ENCODE measurements around the gene SMCHD1.
"Not testable (repeated sequence)": the region's sequence is repeated elsewhere in the genome, so short reads cannot be mapped to it uniquely, and the experiment has no call there.

SMCHD1 gene

GRCh38 chr18:2715990-2716389 is 60.5 kb downstream of the SMCHD1 start:
- DNase-seq (ENCODE audit: low read depth in 2 of 2, low spot score in 1 of 2): no peak

DNA sequence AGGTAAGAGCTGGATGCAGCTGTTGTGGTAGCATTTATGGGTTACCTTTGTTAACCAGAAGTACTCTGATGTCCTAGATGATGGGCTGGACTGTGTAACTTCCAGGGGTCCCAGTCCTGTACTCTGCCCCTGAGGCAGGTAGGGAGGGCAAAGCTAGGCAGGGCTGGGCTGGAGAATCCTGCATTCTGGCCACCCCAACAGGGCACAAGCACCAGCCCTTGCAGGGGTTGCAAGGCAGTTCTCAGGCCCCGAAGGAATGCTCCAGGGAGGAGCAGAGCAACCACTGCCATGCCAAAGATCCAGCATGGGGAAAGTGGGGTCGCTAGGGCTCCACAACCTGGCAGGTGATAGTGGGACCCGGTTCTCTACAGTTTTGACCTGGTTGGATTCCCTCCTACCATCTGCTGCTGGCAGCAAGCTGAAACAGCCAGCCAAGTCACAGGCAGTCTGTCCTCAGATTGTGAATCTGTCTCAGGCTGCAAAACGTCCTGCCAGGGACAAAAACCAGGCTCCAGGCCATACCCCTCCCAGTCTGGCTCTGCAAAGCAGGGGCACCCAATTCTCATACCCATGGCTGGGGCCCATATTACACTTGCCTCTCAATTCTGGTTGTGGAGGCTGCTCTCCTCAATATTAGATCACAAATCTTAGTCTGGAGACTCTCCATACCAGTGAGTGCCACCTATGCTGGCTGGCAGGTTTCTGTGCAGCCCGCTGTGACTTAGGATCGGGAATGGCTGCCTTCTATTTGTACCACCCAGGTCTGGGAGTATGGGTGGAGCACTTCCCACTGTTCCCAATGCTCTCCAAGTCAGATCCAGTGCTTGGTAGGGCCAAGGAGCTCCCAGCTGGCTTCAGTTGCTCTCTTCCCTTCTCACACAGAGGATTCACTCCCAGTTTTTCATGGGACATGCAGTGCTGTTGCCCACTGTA is 61.1 kb downstream of the SMCHD1 start:
- DNase-seq (ENCODE audit: low read depth in 2 of 2, low spot score in 1 of 2): no peak

DNA sequence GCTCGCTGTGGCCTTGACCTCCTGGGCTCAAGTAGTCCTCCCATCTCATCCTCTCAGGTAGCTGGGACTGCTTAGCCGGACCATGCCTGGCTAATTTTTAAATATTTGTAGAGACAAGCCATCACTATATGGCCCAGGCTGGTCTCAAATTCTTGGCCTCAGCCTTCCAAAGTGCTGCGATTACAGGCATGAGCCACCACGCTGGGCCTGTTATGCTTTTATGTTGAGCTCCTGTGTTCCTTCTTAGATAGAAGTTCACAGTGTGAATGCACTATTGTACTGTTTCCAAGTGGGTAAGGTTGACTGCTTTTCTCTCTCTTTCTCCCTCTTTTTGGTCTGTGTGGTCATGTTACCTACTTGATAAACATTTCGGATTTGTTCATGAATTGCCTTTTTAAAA is 61.9 kb downstream of the SMCHD1 start:
- no peak for DNase-seq (ENCODE audit: low read depth in 2 of 2, low spot score in 1 of 2)

GRCh38 chr18:2719040-2719439 is 63.5 kb downstream of the SMCHD1 start:
- DNase-seq (ENCODE audit: low read depth in 2 of 2, low spot score in 1 of 2): no peak

DNA sequence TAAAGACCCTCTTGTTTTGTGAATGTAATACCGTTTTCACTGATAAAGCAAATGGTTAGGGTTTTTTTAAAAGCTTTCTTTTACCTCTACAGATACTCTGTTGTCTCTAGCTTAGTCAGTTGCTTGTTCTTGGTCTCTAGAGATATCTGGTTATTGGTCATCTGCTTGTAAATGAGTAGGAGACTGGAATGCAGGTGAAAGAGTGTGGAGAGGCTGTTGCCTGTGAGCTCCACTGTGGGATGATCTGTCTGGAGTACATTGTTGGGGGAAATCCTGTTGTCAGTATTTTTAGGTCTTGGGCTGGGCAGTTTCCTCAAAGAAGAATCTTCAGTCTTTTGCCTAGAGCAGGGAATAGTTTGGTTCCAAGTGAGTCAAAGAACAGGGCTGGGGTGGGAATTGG is 67.7 kb downstream of the SMCHD1 start:
- DNase-seq (ENCODE audit: low read depth in 2 of 2, low spot score in 1 of 2): no peak

- no peak for DNase-seq (ENCODE audit: low read depth in 2 of 2, low spot score in 1 of 2)
These were observed 74.2 kb downstream of the SMCHD1 start for GRCh38 chr18:2729757-2730156.

GRCh38 chr18:2736823-2737222 is 81.3 kb downstream of the SMCHD1 start:
- DNase-seq (ENCODE audit: low read depth in 2 of 2, low spot score in 1 of 2): no peak

GRCh38 chr18:2740082-2740481 is 84.6 kb downstream of the SMCHD1 start:
- DNase-seq (ENCODE audit: low read depth in 2 of 2, low spot score in 1 of 2): not testable (repeated sequence)

- no peak for DNase-seq (ENCODE audit: low read depth in 2 of 2, low spot score in 1 of 2)
These were observed 90.7 kb downstream of the SMCHD1 start for GRCh38 chr18:2746274-2746673.

DNA sequence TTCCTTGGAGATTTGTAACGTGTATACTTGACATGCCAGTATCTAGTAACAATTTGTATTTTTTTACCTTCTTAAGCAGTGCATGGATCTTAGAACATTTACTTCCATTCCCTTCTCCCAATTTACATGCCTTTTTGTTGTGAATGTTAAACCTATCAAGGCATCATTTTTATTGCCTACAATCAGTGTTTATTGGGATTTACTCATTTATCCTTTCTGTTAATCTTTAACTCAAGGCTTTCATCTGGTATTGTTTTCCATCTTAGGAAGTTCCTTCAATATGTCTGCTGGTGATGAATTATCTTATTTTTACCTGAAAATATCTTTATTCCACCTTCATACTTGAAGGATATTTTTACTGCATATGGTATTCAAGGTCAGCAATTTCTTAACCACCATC is 102.8 kb downstream of the SMCHD1 start:
- DNase-seq (ENCODE audit: low read depth in 2 of 2, low spot score in 1 of 2): no peak

- DNase-seq (ENCODE audit: low read depth in 2 of 2, low spot score in 1 of 2): no peak
These were observed 119.1 kb downstream of the SMCHD1 start for GRCh38 chr18:2774669-2775068.

- no peak for DNase-seq (ENCODE audit: low read depth in 2 of 2, low spot score in 1 of 2)
These were observed 121.1 kb downstream of the SMCHD1 start for GRCh38 chr18:2776601-2777000.

DNA sequence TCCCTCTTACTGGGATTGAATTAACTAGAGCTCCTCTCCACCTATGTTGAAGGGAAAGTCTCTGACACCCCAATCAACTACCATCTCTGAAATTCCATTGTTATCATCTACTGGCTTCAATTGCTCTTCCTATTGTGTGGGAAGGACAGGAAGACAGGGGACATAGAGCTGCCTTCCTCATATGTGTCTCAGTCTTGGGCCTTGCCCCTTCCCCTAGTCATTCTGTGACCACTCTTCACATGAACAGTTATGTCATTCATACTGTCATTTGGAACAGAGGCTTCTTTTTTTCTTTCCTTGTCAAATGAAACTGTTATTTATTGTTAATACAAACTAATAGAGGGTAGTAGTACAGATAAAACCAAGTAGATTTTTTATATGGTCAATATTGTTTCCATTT is 121.7 kb downstream of the SMCHD1 start:
- DNase-seq (ENCODE audit: low read depth in 2 of 2, low spot score in 1 of 2): no peak

- DNase-seq (ENCODE audit: low read depth in 2 of 2, low spot score in 1 of 2): no peak
These were observed 125.2 kb downstream of the SMCHD1 start for GRCh38 chr18:2780750-2781149.

DNA sequence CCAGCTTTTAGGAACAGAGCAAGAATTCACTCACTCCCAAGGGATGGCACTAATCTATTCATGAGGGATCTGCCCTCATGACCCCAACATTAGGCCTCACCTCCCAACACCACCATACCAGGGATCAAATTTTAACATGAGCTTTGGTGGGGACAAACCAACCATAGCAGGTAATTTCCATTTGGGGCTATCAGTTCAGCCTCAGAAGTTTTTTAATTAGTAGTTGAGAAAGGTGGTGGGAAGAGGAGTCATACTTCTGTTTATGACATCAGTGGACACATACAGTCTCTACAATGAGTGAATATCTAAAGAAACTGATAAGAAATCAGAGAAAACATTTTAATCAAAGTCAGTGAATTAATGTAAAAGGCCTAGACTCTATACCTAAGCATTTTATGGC is 131.7 kb downstream of the SMCHD1 start:
- no peak for DNase-seq (ENCODE audit: low read depth in 2 of 2, low spot score in 1 of 2)

DNA sequence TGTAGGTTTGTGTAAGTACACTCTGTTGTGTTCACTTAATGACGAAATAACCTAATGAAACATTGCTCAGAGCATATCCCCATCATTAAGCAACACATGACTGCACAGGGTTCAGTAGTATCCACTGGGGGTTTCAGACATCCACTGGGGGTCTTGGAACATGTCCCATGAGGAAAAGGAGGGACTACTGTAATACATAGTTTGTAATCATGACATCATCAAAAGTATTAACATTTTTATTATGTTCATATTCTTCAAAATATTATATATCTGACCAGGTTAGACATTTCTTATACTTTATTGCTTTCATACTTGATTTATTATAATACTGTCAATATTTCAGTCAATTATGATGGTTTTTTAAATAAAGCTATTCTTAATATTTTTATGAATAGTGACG is 136.9 kb downstream of the SMCHD1 start:
- DNase-seq (ENCODE audit: low read depth in 2 of 2, low spot score in 1 of 2): no peak

DNA sequence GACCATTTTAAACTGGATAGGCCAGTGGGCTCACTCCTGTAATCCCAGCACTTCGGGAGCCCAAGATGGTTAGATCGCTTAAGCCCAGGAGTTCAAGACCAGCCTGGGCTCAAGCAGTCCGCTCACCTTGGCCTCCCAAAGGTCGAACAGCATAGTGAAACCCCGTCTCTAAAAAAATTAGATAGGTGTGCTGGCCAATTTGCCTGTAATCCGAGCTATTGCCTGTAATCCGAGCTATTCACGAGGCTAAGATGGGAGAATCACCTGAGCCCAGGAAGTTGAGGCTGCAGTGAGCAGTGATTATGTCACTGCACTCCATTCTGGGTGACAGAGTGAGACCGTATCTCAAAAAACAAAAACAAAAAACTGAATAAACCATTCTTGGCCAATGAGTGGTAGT is 138.6 kb downstream of the SMCHD1 start:
- no peak for DNase-seq (ENCODE audit: low read depth in 2 of 2, low spot score in 1 of 2)

- DNase-seq (ENCODE audit: low read depth in 2 of 2, low spot score in 1 of 2): no peak
These were observed 142.4 kb downstream of the SMCHD1 start for GRCh38 chr18:2797951-2798350.

DNA sequence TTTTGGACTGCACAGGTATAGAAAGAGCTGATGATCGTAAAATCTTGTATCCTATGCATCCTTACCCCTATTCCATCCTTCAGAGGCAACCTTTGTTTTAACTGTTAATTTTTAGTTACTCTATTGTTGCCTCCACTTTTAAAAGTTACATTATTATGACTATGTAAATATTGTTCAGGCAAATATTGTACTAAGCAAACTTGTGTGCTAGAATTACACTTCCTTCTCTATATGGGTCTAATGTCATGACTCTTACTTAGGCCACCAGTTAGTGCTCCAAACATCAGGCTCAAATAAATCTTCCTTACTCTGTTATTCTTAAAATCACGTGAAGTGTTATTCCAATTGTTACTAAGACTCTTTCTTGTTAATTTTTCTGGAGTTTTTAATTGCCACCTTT is 143.8 kb downstream of the SMCHD1 start:
- no peak for DNase-seq (ENCODE audit: low read depth in 2 of 2, low spot score in 1 of 2)

DNA sequence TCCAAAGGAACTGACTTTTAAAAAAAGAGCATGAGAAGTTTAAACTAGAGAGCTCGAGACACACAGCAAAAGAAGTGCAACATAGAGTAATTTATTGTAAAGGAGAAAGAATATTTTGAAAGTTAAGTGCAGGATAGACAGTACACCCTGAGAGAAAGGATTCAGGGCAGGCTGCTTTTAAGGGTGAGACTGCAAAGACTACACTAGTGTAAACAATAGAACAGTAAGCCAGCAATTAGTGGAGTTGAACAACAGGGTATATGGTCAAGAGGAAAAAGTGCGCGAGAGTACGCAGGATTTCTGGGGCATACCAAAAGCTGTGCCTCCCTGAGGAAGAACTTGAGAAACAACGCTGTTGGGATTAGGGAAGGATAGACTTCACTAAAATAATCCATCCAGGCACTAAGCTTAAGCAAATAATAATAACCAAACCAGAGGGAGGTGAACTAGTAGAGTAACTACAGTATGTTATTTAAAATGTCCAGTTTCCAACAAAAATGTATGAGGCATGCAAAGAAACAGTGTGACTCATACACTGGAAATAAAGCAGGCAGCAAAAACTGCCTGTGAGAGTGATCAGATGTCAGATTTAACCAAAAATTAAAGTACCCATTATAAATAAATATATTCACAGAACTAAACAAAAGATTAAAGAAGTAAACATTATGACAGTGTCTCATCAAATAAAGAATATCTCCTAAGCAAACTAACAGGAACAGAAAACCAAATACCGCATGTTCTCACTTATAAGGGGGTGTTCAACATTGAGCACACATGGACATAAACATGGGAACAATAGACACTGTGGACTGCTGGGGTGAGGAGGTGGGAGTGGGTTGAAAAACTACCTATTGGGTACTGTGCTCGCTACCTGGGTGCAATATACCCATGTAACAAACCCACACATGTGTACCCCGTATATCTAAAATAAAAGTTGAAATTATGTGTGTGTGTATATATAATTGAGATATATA is 150.7 kb downstream of the SMCHD1 start:
- no peak for DNase-seq (ENCODE audit: low read depth in 2 of 2, low spot score in 1 of 2)

GRCh38 chr18:2808640-2809039 is 153.1 kb downstream of the SMCHD1 start:
- not testable (repeated sequence) for DNase-seq (ENCODE audit: low read depth in 2 of 2, low spot score in 1 of 2)

GRCh38 chr18:2809666-2810183 is 154.2 kb downstream of the SMCHD1 start:
- not testable (repeated sequence) for DNase-seq (ENCODE audit: low read depth in 2 of 2, low spot score in 1 of 2)
